Pancreas (tissue), 10 donors: ENCODE results near the gene TRPC4. TPM values are rescaled to one million over a fixed set of nuclear protein-coding genes. Genes with fewer than 3 reads are reported as not detected.

Source experiments
- ATAC-seq, 4 donors: fragments of 200-7000 bp; cut with Tn5 transposase; one replicate each; pipeline versions ENCODE4 v1.8.0 to v1.9.1; 2020; ENCODE audit warnings: mild to moderate bottlenecking in 4 of 4, moderate library complexity in 4 of 4
- DNase-seq, 6 donors: peaks; one replicate each; pipeline ENCODE4 v3.0.0-alpha.2; 2020
- FAIRE-seq: peaks from 2 replicates; lab custom pipeline; 2012; peaks lifted over from hg19 to GRCh38; lab: Jason Lieb, UNC
- H3K27ac ChIP-seq, 4 donors: fragments of 200-600 bp; sonication (generic); 1 replicate in 3 of 4; 2 replicates in 1 of 4; pipeline versions ENCODE4 v1.5.0 to v1.8.0; 2020
- H3K27me3 ChIP-seq, 4 donors: fragments of 200-600 bp; one replicate each; pipeline ENCODE4 v1.8.0; 2021
- H3K36me3 ChIP-seq, 3 donors: fragments of 200-600 bp; sonication (generic) in 1 of 3; one replicate each; pipeline versions ENCODE4 v1.5.0 to v1.8.0; 2020 to 2021
- H3K4me1 ChIP-seq, 3 donors: fragments of 200-600 bp; one replicate each; pipeline ENCODE4 v1.8.0; 2021
- H3K4me3 ChIP-seq, 4 donors: fragments of 200-600 bp; sonication (generic) in 2 of 4; one replicate each; pipeline versions ENCODE4 v1.5.0 to v1.8.0; 2020 to 2021
- H3K9me3 ChIP-seq, 4 donors: fragments of 200-600 bp; one replicate each; pipeline ENCODE4 v1.8.0; 2021
- WGBS, 2 donors: extraction: QIAGEN DNeasy Blood & Tissue Kit; methylation state at CpG; one replicate each; pipeline ENCODE4 v1.1.7; 2013; 5-methylcytosine and 5-hydroxymethylcytosine counted together
- intact Hi-C, 3 donors: fragments of 100-400 bp; cut with DNase I; formaldehyde crosslinking; loops; one replicate each; pipeline versions ENCODE4 v1.11.1 to v1.14.2; 2022
- polyA plus RNA-seq, 2 donors: library from polyadenylated mRNA; stranded (reverse); fragments of 200-250 nt; gene quantifications; one replicate each; pipeline ENCODE4 v1.2.3, GENCODE V29; 2013
- total RNA-seq, 6 donors: library from RNA; stranded (reverse); fragmentation: NEBNext Ultra II Directional in 4 of 6; extraction: Animal tissue kit (Norgen Biotek cat#: 25700) in 4 of 6; gene quantifications; one replicate each; pipeline versions ENCODE4 v1.2.1 to v1.2.4, GENCODE V29; 2021 to 2023
- TF ChIP-seq, protein P1 (sequence below), 4 donors: fragments of 200-600 bp; sonication (generic) in 3 of 4; IDR thresholded peaks; one replicate each; pipeline versions ENCODE4 v1.5.0 to v1.8.0; 2021; ENCODE audit warnings: antibody characterized with exemption in 4 of 4
- donor health status: healthy with polysubstance abuse.
- donor health status: DM: no; HTN: no; CAD: no; lungs with moderate emphysema.
- donor health status: DM: no; HTN: no; CAD: no.
- donor health status: control.
- donor health status: control.
- donor health status: Bipolar disorder and iron deficiency.
- donor health status: DM: yes; HTN: yes; CAD: no.
- donor health status: DM: no; HTN: no; CAD: no.
- donor health status: DM: no; HTN: no; CAD: no.
- donor health status: DM: yes; HTN: yes; CAD: no.

Gene TRPC4
- total and polyA plus RNA-seq, 8 donors = 0.32 to 1.7 (median 0.62) TPM

DNA sequence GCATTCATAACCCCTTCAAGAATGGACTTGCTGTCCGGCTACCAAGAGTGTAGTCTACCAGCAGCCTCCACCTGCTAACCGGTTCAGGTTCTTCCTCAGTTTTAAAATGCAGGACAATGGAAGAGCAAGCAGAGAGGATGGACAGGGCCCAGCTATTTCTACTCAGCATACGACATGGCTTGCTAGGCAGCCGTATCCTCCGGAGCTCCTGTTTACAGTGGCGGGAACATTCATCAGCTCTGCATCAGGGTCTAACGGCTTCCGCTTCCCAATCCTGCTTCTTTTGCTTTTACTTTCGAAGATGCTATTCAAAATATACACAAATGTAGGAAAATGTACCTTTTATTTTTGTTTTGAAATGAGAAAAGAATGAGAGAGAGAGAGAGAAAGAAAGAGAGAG lies 118.5 kb downstream of the TRPC4 start:
- DNase-seq (no peak), FAIRE-seq (no peak), ATAC-seq (no peak)
- no peak overlapping the region for H3K4me3 ChIP-seq
- H3K27me3 ChIP-seq = no peaks in the 10 kb centered on the region
- H3K4me1 ChIP-seq = no peaks in the 10 kb centered on the region
- H3K36me3 ChIP-seq = no peaks in the 10 kb centered on the region
- no peak overlapping the region for H3K27ac ChIP-seq
- 76 to 84% methylated on average over 9 of the region's 9 CpGs for WGBS, 2 donors
- H3K9me3 ChIP-seq = no peaks in the 10 kb centered on the region
- TF ChIP-seq, protein P1, sequence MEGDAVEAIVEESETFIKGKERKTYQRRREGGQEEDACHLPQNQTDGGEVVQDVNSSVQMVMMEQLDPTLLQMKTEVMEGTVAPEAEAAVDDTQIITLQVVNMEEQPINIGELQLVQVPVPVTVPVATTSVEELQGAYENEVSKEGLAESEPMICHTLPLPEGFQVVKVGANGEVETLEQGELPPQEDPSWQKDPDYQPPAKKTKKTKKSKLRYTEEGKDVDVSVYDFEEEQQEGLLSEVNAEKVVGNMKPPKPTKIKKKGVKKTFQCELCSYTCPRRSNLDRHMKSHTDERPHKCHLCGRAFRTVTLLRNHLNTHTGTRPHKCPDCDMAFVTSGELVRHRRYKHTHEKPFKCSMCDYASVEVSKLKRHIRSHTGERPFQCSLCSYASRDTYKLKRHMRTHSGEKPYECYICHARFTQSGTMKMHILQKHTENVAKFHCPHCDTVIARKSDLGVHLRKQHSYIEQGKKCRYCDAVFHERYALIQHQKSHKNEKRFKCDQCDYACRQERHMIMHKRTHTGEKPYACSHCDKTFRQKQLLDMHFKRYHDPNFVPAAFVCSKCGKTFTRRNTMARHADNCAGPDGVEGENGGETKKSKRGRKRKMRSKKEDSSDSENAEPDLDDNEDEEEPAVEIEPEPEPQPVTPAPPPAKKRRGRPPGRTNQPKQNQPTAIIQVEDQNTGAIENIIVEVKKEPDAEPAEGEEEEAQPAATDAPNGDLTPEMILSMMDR (IDR thresholded peaks at IDR 0.05) = no peak
- intact Hi-C loops = no loop called here

DNA sequence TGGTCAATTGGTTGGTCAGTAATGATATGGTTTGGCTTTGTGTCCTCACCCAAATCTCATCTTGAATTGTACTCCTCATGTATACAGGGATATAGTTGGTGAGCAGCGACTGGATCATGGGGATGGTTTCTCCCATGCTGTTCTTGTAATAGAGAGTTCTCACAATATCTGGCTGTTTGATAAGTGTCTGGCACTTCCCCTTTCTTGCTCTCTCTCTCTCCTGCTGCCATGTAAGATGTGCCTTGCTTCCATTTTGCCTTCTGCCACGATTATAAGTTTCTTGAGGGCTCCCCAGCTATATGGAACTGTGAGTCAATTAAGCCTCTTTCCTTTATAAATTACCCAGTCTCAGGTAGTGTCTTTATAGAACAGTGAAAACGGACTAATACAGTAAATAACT lies 120.7 kb downstream of the TRPC4 start:
- H3K27ac ChIP-seq = no peak overlapping the region
- FAIRE-seq = no peak
- no peaks in the 10 kb centered on the region for H3K9me3 ChIP-seq
- DNase-seq = no peak
- WGBS, 2 donors = 52 to 71% methylated on average over 3 of the region's 3 CpGs
- no peaks in the 10 kb centered on the region for H3K4me1 ChIP-seq
- TF ChIP-seq, protein P1 (IDR thresholded peaks at IDR 0.05) = no peak
- H3K4me3 ChIP-seq = no peak overlapping the region
- H3K27me3 ChIP-seq = no peaks in the 10 kb centered on the region
- no peaks in the 10 kb centered on the region for H3K36me3 ChIP-seq
- intact Hi-C loops = no loop called here
- ATAC-seq = no peak

DNA sequence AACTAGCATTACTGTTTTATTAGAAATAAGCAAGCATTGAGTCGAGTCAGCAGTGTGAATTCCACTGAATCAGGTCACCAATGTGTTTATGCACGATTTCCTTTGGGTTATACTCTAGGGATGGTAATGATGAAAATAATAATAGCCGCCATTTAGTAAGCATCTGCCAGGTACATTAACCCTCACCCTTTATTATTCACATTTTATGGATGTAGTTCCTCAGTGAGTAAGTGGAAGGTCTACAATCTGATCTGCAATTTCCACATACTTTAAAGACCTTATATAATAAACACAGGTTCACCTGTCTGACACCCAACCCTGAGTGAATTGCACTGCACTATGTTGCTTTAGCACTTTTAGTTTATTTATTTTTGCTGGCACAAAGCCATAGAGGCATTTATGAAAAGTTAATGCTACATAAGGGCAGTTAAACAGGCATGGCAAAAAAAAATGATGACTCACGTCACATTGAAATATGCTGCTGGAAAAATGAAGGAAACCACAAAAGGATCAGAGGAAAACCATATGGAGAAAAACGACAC lies 122.4 kb downstream of the TRPC4 start:
- H3K27ac ChIP-seq = no peak overlapping the region
- TF ChIP-seq, protein P1 (IDR thresholded peaks at IDR 0.05) = no peak
- H3K4me3 ChIP-seq = no peak overlapping the region
- DNase-seq = no peak
- no peaks in the 10 kb centered on the region for H3K9me3 ChIP-seq
- 54 to 65% methylated on average over 5 of the region's 5 CpGs for whole genome bisulfite sequencing, 2 donors
- H3K36me3 ChIP-seq = no peaks in the 10 kb centered on the region
- no peaks in the 10 kb centered on the region for H3K27me3 ChIP-seq
- no peaks in the 10 kb centered on the region for H3K4me1 ChIP-seq
- intact Hi-C loops = no loop called here
- ATAC-seq = peak in 1 of 4 donors; percentile 50
- FAIRE-seq = no peak

DNA sequence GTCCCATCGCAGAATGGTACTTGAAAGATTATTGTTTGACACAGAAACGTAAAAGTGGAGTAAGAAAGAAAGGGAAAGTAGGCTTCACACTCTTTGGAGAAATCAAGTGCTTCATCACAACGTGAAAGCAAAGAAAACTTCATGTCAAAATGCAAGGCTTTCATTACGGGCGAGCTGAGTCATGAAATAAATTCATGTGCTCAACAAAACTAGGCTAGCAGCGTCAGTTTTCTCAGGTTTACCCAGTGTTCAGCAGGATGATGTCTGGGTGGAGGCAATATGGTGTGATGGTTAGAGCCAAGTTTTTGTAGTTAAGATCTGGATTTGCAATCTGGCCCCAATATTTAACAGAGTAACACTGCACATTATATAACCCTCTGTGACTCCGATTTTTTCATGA lies 128.0 kb downstream of the TRPC4 start:
- DNase-seq (no peak), ATAC-seq (peak in 1 of 4 donors; percentile 34), FAIRE-seq (no peak)
- WGBS, 2 donors = 51 to 59% methylated on average over 7 of the region's 7 CpGs
- no peaks in the 10 kb centered on the region for H3K9me3 ChIP-seq
- no peak overlapping the region for H3K27ac ChIP-seq
- intact Hi-C loops = no loop called here
- no peaks in the 10 kb centered on the region for H3K36me3 ChIP-seq
- TF ChIP-seq, protein P1 (IDR thresholded peaks at IDR 0.05) = no peak
- H3K4me1 ChIP-seq = no peaks in the 10 kb centered on the region
- H3K27me3 ChIP-seq = no peaks in the 10 kb centered on the region
- no peak overlapping the region for H3K4me3 ChIP-seq

DNA sequence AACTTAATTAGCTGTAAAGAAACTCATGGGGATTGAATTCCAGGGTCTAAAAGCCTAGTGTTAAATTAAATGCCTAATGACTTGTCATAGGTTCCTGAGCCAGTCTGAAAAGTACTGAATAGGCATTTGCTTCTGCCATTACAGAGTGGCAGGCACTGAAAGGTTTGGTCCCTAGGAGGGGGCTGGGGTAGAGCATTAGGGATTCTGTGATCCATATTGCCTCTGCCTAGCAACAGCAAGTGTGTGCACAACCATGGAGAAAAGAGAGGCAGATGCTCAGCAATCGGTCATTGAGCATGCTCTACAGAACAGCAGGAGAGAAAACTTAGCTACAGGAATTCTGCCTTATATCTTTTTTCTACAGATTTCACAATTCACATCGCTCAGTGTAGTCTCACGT lies 133.5 kb downstream of the TRPC4 start:
- ATAC-seq = peak in 2 of 4 donors; percentile 43 to 57
- FAIRE-seq = no peak
- Histone ChIP-seq H3K4me3 (no peak overlapping the region), H3K9me3 (no peaks in the 10 kb centered on the region), H3K36me3 (no peaks in the 10 kb centered on the region), H3K27me3 (no peaks in the 10 kb centered on the region), H3K4me1 (no peaks in the 10 kb centered on the region), H3K27ac (no peak overlapping the region)
- intact Hi-C loops = no loop called here
- 65 to 73% methylated on average over 3 of the region's 3 CpGs for WGBS, 2 donors
- TF ChIP-seq, protein P1 (IDR thresholded peaks at IDR 0.05) = no peak
- DNase-seq = no peak
